Ammon's horn (tissue), 1 donor: ENCODE data around the gene EZR.

Source experiments
- DNase-seq: peaks from one replicate; pipeline ENCODE4 v3.0.0-alpha.2; 2016; ENCODE audit warnings: low spot score

EZR gene

GRCh38 chr6:158817728-158818580 lies 1.2 kb downstream of the EZR start:
- DNase-seq = peak; percentile 61

GRCh38 chr6:158816803-158817727 lies 2.1 kb downstream of the EZR start:
- DNase-seq = peak; percentile 20

GRCh38 chr6:158816329-158816728 lies 2.8 kb downstream of the EZR start:
- no peak for DNase-seq

GRCh38 chr6:158815907-158816306 lies 3.3 kb downstream of the EZR start:
- no peak for DNase-seq

GRCh38 chr6:158815379-158815724 lies 3.8 kb downstream of the EZR start:
- no peak for DNase-seq

- no peak for DNase-seq
Observed at GRCh38 chr6:158813032-158813431, 6.1 kb downstream of the EZR start.

- DNase-seq = no peak
Observed at GRCh38 chr6:158812611-158813010, 6.6 kb downstream of the EZR start.

GRCh38 chr6:158810155-158811095 lies 8.7 kb downstream of the EZR start:
- DNase-seq = no peak

GRCh38 chr6:158808941-158809678 lies 10.1 kb downstream of the EZR start:
- DNase-seq = no peak

GRCh38 chr6:158808442-158808833 lies 10.7 kb downstream of the EZR start:
- DNase-seq = no peak

- no peak for DNase-seq
Observed at GRCh38 chr6:158807515-158808441, 11.4 kb downstream of the EZR start.

GRCh38 chr6:158805698-158806377 lies 13.3 kb downstream of the EZR start:
- DNase-seq = no peak

- no peak for DNase-seq
Observed at GRCh38 chr6:158804207-158804606, 15.0 kb downstream of the EZR start.

- peak; percentile 36 for DNase-seq
Observed at GRCh38 chr6:158803733-158804143, 15.4 kb downstream of the EZR start.

GRCh38 chr6:158801655-158802294 lies 17.4 kb downstream of the EZR start:
- DNase-seq = no peak

GRCh38 chr6:158799051-158799792 lies 19.9 kb downstream of the EZR start:
- peak; percentile 53 for DNase-seq

- no peak for DNase-seq
Observed at GRCh38 chr6:158798311-158798710, 20.9 kb downstream of the EZR start.
